HG03175 (cell line): Measurements from ENCODE around the gene RPS6KA2.

Experiments used
- ATAC-seq: cut with Tn5 transposase; IDR thresholded peaks from one replicate; pipeline ENCODE4 v1.9.1; 2021; ENCODE audit warnings: mild to moderate bottlenecking, moderate library complexity; ENCODE audit not compliant: unreplicated experiment

The RPS6KA2 gene

DNA sequence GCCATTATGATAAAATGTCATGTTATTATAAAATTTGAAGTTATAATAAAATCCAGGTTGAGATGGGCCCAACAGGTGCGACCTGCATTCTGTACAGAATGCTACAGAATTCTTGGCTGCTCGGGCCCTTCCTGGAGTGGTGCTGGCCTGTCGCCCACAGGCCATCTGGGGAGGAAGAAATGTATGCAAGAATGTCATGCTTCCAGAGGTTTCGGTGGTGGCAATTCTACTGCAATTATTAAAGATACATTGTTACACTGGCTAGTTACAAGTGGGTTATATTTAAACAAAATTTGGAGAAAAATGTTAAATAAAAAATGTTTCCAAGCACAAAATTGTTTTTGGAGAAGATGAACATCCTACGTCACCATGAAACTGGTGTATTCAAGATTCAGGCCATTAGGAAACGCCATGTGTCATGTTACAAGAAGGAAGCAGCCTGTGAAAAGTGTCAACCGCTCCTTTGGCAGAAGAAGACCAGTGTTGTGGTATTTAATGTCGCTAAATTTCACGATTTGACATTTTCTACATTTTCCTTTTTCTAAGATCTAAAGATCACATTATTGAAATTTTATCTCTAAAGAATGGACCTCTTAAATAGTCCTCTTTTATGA, 47.7 kb downstream of the RPS6KA2 start:
- ATAC-seq, result no peak

- ATAC-seq, result no peak
These were observed 48.4 kb downstream of the RPS6KA2 start for GRCh38 chr6:166578536-166579236.

DNA sequence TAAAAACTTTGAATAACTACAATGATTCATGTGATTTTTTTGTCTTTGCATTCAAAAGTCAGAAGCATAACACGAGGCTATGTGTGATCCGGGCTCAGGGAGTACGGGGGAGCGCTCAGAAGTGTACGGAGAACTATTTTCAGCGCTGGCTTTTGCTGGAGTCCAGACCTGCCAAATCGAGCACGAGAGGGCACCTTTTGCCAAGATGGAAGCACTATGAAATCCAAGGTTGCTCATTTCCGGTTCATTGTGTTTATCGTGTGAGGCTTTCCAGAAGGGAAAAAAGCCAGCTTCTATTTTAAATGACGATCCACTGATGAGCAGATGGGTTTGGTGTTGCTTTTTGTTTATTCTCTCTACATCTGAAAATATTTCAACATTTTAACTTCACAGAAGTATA, 51.8 kb downstream of the RPS6KA2 start:
- no peak for ATAC-seq

DNA sequence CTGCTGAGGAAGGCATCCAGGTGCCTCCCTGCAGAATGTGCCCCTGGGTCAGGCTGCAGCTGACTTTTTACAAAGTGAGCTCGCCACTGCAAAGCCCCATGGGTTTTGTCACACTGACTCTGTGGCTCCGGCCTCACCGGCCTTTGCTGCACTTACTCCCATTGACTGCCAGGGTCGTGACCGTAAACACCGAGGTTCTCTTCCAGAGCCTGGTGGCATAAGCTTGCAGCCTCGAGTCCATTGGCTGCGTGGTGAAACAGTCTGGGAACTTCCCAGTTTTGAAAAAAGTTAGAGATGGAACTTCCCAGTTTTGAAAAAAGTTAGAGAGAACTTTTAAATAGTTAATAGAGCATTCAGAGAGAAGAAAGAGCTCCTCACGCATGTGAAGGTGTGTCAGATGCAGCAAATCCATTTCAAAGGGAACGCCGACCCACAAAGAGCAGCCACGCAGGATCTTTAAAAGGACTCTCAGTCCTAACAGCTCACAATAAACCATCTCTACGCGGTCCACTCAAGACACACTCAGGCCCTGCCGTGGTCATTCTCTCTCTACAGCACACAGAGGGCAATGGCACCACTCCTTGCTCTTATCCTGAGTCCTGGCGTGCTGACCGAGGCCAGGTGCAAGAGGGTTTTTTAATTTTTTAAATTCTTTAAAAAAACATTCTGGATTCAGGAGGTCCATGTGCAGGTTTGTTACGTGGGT, 53.4 kb downstream of the RPS6KA2 start:
- no peak for ATAC-seq

DNA sequence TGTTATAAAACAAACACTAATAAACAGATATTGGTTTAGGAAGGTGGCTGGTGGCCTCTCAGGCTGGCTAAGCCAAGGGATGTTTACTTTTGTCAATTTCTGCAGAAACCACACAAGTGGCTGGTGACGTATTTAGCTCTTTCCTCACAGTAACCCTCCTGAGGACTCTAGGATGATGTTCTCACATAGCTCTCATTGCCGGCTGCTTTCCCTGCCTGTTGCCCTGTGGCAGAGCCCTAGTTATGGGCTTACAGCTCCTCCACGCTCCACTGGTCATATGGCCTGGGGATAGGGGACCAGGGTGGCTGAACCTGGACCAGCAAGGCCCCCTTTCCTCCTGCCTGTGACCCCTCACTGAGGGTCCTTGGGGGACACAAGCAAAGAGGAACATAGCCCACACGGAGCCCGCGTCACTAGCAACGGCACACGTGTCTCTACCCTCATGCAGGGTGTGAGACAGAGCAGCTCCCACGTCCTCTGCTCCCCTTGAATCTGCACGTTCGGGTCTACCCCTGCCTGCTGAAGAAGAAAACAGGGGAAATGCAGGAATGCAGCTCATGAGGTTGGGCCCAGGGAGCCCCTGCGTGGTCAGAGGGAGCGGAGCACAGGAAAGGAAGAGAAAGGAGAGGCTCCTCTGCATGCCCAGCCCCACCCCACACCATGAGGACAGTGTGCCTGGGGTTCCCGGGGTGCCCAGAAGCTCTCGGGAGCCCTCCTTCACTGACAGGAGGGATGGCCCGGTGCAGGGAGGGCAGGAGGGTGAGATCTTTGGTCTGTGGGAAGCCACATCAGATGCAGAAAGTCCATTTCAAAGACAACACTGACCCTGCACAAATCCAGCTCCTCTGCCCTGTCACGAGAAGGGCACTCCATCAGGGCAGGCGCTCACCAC, 54.4 kb downstream of the RPS6KA2 start:
- no peak for ATAC-seq

- no peak for ATAC-seq
These were observed 55.9 kb downstream of the RPS6KA2 start for GRCh38 chr6:166570929-166571713.

DNA sequence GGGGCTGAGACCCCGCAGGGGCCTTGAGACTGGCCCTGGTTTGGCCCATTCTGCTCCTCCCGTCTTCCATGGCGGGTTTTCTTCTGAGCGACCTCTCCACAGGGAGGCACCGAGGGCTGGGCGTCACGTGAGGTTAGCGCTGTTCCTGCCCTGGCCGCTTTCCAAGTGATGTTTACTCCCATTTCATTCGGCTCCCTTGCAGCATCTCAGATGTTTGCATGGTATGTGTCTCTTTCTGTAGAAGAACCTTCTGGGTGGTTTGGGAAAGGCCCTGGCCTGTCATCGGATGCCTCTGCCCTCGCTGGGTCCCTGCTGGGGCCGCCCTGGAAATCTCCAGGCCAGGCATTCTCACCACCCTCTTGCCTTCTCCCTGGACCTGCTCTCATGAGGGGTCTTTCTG, 57.8 kb downstream of the RPS6KA2 start:
- ATAC-seq, result no peak

- no peak for ATAC-seq
These were observed 59.2 kb downstream of the RPS6KA2 start for GRCh38 chr6:166567813-166568212.

DNA sequence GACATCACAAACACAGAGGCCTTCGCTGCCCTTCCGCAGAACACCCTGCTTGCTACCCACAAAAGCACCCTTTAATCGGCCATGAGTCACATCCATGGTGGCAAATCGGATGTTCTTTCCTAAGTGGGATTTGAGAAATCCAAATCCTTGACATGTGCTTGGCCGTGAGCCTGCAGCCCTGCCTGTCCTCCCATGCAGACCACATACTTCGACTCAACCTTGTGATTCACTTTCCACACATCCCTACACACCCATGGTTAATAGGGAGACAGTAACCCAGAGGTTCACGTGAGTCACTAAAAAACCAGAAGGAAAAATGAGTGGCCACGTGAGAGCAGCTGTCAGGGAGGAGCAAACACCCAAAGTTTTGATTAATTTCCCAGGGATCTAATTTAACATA, 59.9 kb downstream of the RPS6KA2 start:
- ATAC-seq, result no peak

DNA sequence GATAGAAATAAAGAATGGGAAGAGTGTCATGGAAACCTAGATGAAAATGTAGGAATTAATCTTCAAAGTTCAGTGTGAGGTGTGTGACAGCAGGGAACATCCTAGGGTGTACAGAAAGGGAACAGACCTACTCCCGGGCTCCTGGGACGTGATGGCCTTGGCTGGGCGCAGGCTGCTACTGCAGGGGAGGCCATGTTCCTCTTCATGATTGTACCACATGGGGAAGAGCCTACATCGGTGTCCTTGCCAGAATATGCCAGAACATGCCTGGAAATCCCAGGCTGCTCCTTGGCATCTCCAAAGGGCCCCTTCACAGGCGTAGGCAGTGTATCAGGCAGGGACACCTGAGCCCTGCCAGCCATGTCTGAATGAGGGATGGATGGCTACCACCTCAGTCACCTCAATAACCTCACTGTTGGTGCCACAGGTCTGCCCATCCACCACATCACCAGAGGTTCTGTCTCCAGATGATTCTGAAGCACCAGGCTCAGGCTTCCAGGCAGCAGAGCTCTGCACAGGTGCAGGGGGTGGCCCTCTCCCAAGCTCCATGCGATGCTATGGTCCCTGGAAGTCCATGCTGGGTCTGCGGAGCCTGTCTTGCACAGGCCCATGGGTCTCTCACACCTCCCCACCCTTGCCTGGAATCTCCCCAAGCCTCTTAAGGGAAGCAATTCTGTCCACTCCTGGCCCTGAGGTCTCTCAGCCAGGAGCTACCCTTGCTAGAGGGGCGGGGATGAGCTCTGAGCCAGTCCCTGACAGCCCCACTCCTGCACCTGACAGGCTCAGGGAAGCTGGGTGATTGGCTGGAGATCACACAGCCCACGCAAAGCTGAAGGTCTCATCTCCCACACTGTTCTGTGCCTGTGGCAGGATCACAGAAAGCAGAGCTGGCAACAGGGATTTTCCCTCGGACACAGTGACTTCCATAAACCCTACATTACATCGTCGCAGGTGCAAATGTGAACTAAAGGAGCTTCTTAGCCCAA, 60.7 kb downstream of the RPS6KA2 start:
- ATAC-seq, result no peak

DNA sequence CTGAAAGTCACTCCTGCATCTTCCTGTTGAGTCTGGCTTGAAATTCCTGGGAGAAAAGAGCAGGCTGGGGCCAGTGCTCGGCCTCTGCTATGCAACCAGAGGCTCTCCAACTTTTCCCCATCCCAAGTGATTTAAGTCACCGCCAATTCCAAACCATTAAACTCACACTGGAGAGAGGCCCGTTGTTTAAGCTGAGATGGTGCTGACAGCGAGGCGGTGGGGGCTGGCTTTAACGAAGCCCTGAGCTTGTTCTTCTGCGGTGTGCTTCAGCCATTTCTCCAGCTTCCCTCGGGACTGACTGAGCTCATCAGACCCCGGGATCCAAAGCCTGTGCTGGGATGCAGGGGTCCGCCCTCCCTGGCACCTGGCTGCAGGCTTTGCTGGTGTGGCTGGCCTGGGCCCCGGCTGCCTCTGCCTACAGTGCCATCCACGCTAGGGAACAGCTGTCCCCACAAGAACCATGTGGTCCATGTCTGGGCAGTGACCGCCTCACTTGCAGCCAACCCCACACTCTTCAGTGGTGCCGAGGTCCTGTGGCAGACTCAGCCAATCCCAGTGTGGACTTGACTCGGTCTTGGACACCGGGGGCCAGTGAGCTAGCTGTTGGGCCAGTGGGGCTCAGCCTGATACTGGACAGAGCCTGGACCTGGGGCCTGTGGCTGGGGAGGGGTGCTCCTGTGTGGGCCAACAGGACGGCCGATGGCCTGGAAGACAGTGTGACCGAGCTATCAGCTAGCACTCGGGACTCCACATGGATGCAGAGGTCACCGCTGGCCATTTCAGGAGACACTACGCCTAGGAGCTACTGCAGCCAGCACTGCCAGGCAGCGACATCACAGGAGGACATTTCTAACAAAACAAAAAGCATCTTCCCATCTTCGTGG, 61.7 kb downstream of the RPS6KA2 start:
- no peak for ATAC-seq

DNA sequence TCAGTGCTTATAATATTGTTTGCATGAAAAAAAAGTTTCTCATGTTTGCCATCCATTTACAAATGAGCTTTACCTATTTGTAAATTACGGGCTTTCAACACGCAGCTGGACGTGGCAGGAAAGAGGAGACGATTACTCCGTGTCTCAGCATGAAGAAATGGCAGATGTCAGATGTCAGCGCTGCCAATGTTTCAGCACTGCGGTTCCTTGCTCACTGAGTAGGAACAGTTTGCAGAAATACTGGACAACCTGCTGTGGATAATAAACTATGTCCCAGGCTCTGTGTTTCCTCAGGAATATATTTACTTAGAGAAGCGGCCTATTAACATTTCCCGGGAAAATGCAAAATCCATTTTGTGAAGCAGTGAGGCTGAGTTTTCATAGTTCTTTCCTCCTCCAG, 63.2 kb downstream of the RPS6KA2 start:
- ATAC-seq, result no peak

DNA sequence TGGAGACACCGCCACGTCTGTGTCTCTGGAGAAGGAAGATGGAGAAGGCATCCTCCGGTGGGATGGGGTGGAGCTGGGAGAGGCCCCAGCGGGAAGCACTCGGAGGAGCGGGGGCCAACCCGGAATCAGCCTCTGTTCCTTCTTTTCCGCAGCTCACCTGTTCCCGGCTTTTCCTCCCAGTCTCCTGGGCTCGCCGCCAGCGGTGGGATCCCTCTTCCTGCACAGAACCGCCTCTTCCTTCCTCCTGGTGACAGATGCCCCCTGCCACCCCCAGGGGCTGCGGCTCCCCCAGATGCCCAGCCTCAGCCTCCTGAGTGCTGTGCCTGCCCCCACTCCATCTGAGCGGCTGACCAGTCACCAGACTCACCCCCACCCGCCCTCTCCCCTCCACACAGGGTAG, 63.9 kb downstream of the RPS6KA2 start:
- ATAC-seq, result no peak

DNA sequence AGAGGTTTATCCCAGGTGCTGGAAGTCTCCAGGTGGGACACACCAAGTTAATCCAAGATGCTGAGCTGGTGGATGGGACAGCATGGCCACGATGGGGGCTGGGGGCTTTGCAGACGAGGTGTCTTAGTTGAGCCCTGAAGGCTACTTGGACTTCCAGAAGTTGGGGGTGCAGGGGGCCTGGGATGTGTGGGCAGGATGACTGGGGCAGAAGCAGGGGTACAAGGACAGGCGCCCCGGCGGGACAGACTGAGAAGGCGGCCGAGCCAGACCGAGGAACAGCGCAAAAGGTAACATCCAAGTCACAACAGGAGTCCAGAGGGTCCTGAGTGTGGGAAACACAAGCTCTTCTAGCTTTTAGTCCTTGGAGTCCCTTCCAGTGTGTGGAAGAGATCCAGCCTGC, 64.3 kb downstream of the RPS6KA2 start:
- ATAC-seq, result no peak

- ATAC-seq, result no peak
These were observed 65.2 kb downstream of the RPS6KA2 start for GRCh38 chr6:166561771-166562359.

GRCh38 chr6:166560222-166560621, 66.8 kb downstream of the RPS6KA2 start:
- no peak for ATAC-seq

GRCh38 chr6:166559662-166560061, 67.4 kb downstream of the RPS6KA2 start:
- ATAC-seq, result no peak

GRCh38 chr6:166559211-166559610, 67.8 kb downstream of the RPS6KA2 start:
- ATAC-seq, result no peak
